Fibroblast of lung (primary cell): ENCODE measurements around the gene ADGRB3. TPM values are rescaled to one million over a fixed set of nuclear protein-coding genes. Genes with fewer than 3 reads are reported as not detected.

ENCODE experiments used
- DNase-seq, 2 donors: peaks; one replicate each; pipeline versions ENCODE4 v3.0.0 to v3.0.0-alpha.2; 2010; ENCODE audit warnings: low read depth in 2 of 2
- H2AFZ ChIP-seq: 2 replicates; pipeline ENCODE4 v1.5.1; 2012; ENCODE audit warnings: low read length, control low read depth, inconsistent platforms
- H3K27ac ChIP-seq: 2 replicates; pipeline ENCODE4 v1.5.1; 2011; ENCODE audit warnings: low read length, control low read depth; ENCODE audit not compliant: insufficient read depth
- H3K27me3 ChIP-seq: 2 replicates; pipeline ENCODE4 v1.5.1; 2011; ENCODE audit warnings: mild to moderate bottlenecking, low read length; ENCODE audit not compliant: control insufficient read depth, insufficient read depth
- H3K36me3 ChIP-seq: 2 replicates; pipeline ENCODE4 v1.5.1; 2011; ENCODE audit warnings: low read length; ENCODE audit not compliant: control insufficient read depth, insufficient read depth
- H3K4me1 ChIP-seq: 2 replicates; pipeline ENCODE4 v1.5.1; 2011; ENCODE audit warnings: low read length; ENCODE audit not compliant: control insufficient read depth, insufficient read depth; ENCODE audit errors: extremely low read depth
- H3K4me2 ChIP-seq: 2 replicates; pipeline ENCODE4 v1.5.1; 2011; ENCODE audit warnings: low read length, control low read depth; ENCODE audit not compliant: insufficient read depth; ENCODE audit errors: extremely low read depth
- H3K4me3 ChIP-seq, 4 experiments: fragments of 200-600 bp in 1 of 4; sonication (generic) in 1 of 4; replicated peaks in 1 of 4; 2 replicates each; pipeline ENCODE4 v1.5.1; 2011 to 2016; ENCODE audit warnings: low read length in 4 of 4, low read depth in 3 of 4, mild to moderate bottlenecking in 3 of 4, control low read depth in 2 of 4, inconsistent platforms in 1 of 4, mixed read lengths in 1 of 4; ENCODE audit not compliant: insufficient read depth in 1 of 4; ENCODE audit errors: control extremely low read depth in 1 of 4
- H3K79me2 ChIP-seq: 2 replicates; pipeline ENCODE4 v1.5.1; 2012; ENCODE audit warnings: mild to moderate bottlenecking, low read length, inconsistent platforms; ENCODE audit not compliant: control insufficient read depth, insufficient read depth
- H3K9ac ChIP-seq: 2 replicates; pipeline ENCODE4 v1.5.1; 2011; ENCODE audit warnings: mild to moderate bottlenecking, low read length, control low read depth; ENCODE audit not compliant: insufficient read depth
- H3K9me3 ChIP-seq: 2 replicates; pipeline ENCODE4 v1.5.1; 2012; ENCODE audit warnings: low read depth, low read length; ENCODE audit not compliant: control insufficient read depth, insufficient read depth
- H4K20me1 ChIP-seq: 2 replicates; pipeline ENCODE4 v1.5.1; 2011; ENCODE audit warnings: low read length; ENCODE audit not compliant: control insufficient read depth, insufficient read depth; ENCODE audit errors: extremely low read depth
- CTCF ChIP-seq, 2 donors: IDR thresholded peaks in 1 of 2; conservative IDR thresholded peaks in 1 of 2; 1 replicate in 1 of 2; 2 replicates in 1 of 2; pipeline ENCODE4 v1.5.1; 2011 to 2012; ENCODE audit warnings: low read length in 2 of 2, control low read depth in 1 of 2, inconsistent platforms in 1 of 2, low read depth in 1 of 2, mild to moderate bottlenecking in 1 of 2
- EZH2 ChIP-seq: IDR thresholded peaks from 2 replicates; pipeline ENCODE4 v1.5.1; 2012; ENCODE audit warnings: low read length, control low read depth, mild to moderate bottlenecking; ENCODE audit errors: missing control alignments
- polyA plus RNA-seq, 2 donors: library from polyadenylated mRNA; depleted of rRNA in 1 of 2; stranded (reverse) in 1 of 2; unstranded in 1 of 2; fragments of >200 nt; gene quantifications; 2 replicates each; pipeline ENCODE4 v1.2.1, GENCODE V29; 2011 to 2012; ENCODE audit warnings: missing spikeins in 1 of 2
- total RNA-seq: library from RNA; depleted of rRNA; stranded (reverse); fragments of >200 nt; gene quantifications from 2 replicates; pipeline ENCODE4 v1.2.1, GENCODE V29; 2014

ADGRB3 gene
- total and polyA plus RNA-seq, 2 donors (not counting 1 experiment from before 2014, with no cell fraction given): 0.33 TPM; not detected in 1

DNA sequence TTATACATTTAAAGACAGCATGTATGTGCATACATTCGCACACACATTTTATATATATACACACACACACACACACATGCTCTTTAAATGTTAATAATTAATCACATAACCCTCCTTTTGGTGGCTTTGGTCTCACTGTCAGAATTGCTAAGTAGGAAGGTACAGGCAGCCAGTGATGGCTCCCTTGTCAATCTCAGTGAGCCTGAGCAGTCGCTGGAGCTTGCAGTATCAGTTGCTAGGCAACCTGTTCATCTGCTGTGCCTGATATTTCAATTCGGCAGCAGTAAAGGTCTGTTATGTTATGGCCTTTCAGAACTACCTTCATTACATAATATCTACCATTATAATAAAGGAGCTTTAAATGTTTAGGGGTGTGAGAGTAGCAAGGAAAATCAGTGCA is 787.4 kb downstream of the ADGRB3 start:
- H3K79me2 ChIP-seq: no peaks in the 10 kb centered on the region
- H3K9me3 ChIP-seq: no peaks in the 10 kb centered on the region
- no peak for DNase-seq
- no peaks in the 10 kb centered on the region for H3K27me3 ChIP-seq
- TF ChIP-seq EZH2 (no peak), CTCF (conservative IDR thresholded peaks at IDR 0.05 in 1 of 2, IDR thresholded peaks at IDR 0.05 in 1 of 2; ENCODE audit: low read depth in 1 of 2, low read length in 2 of 2) (no peak)
- H3K27ac ChIP-seq: no peak overlapping the region
- no peaks in the 10 kb centered on the region for H3K4me1 ChIP-seq
- no peak overlapping the region for H3K4me3 ChIP-seq
- H3K4me2 ChIP-seq: no peak overlapping the region
- H4K20me1 ChIP-seq: no peaks in the 10 kb centered on the region
- H3K36me3 ChIP-seq: no peaks in the 10 kb centered on the region
- no peak overlapping the region for H2AFZ ChIP-seq
- no peak overlapping the region for H3K9ac ChIP-seq

GRCh38 chr6:69423785-69424184 is 788.7 kb downstream of the ADGRB3 start:
- TF ChIP-seq CTCF (conservative IDR thresholded peaks at IDR 0.05 in 1 of 2, IDR thresholded peaks at IDR 0.05 in 1 of 2; ENCODE audit: low read depth in 1 of 2, low read length in 2 of 2) (no peak), EZH2 (no peak)
- H3K9ac ChIP-seq: no peak overlapping the region
- no peaks in the 10 kb centered on the region for H3K36me3 ChIP-seq
- H3K9me3 ChIP-seq: no peaks in the 10 kb centered on the region
- no peak overlapping the region for H3K4me3 ChIP-seq
- H3K4me1 ChIP-seq: no peaks in the 10 kb centered on the region
- H2AFZ ChIP-seq: no peak overlapping the region
- H4K20me1 ChIP-seq: no peaks in the 10 kb centered on the region
- no peaks in the 10 kb centered on the region for H3K79me2 ChIP-seq
- H3K27me3 ChIP-seq: no peaks in the 10 kb centered on the region
- H3K4me2 ChIP-seq: no peak overlapping the region
- no peak overlapping the region for H3K27ac ChIP-seq
- no peak for DNase-seq

DNA sequence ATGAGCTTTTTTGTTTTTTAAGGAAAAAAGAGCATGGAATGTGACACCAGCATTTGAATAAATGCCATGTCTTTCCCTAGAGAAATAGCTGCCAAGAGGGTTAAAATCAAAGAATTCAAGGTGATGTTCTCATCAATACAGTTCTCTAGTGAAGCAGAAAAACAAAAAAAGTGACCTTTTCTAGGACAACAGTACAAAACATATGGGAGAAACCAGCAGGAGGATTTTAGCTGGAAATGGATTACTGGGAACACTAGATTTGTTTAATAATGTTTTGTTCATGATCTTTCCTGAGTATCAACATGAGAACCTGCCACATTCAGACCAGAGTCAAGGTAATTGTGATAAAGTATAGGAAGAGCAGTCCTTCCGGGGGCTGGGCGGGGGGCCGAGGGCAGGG is 789.5 kb downstream of the ADGRB3 start:
- Histone ChIP-seq H3K27me3 (no peaks in the 10 kb centered on the region), H2AFZ (no peak overlapping the region), H3K79me2 (no peaks in the 10 kb centered on the region)

More for the DNA sequence above, 789.5 kb downstream of the ADGRB3 start:
- no peak for TF ChIP-seq CTCF (conservative IDR thresholded peaks at IDR 0.05 in 1 of 2, IDR thresholded peaks at IDR 0.05 in 1 of 2; ENCODE audit: low read depth in 1 of 2, low read length in 2 of 2)
- TF ChIP-seq EZH2: no peak
- Histone ChIP-seq H3K36me3 (no peaks in the 10 kb centered on the region), H3K4me1 (no peaks in the 10 kb centered on the region), H3K4me3 (no peak overlapping the region), H4K20me1 (no peaks in the 10 kb centered on the region), H3K9me3 (no peaks in the 10 kb centered on the region), H3K27ac (no peak overlapping the region), H3K4me2 (no peak overlapping the region), H3K9ac (no peak overlapping the region)
- DNase-seq: no peak
